GM18498 (cell line): ENCODE measurements around the gene DPP6.

Source experiments
- ATAC-seq: cut with Tn5 transposase; IDR thresholded peaks from one replicate; pipeline ENCODE4 v1.9.1; 2021; ENCODE audit warnings: mild to moderate bottlenecking, moderate library complexity; ENCODE audit not compliant: unreplicated experiment

The DPP6 gene

GRCh38 chr7:154684666-154685563 is 632.7 kb downstream of the DPP6 start:
- no peak for ATAC-seq

GRCh38 chr7:154685564-154685901 is 633.3 kb downstream of the DPP6 start:
- ATAC-seq, result no peak

DNA sequence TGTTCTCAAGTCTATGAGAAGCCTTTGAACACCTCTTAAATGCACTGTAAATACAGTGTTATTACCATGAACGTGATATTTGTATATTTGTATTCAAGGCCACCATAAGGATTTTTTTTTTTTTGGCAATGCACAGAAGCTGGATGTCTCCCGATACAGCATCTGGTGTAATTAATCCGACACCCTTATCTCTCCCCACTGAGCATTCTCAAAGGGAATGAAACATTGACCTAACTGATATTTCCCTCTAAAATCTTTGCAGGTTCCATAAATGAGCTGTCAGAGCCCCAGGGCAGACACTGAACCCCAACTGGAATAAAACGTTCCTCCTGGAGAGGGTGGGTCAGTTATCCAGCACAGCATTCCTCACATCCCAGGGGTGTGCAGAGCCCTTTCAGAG is 634.1 kb downstream of the DPP6 start:
- ATAC-seq, result no peak

GRCh38 chr7:154688952-154689351 is 636.8 kb downstream of the DPP6 start:
- ATAC-seq, result no peak

DNA sequence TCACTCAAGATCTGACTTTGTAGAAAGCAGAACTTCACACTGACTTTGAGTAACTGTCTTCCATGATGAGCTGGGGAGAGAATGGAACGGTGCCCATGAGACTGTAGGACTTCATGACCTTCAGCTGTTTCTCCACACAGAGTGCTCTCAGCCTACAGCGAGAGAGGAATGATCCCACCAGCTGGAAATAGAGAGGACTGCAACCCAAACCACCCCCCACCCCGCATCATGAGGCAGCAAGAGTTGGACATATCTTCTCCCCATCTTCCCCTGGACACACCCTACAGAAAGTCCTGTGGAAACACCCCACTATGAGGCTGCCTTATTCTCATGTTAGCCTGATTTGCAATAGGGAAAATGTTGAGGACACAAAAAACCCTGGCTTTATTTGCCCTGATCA is 638.2 kb downstream of the DPP6 start:
- ATAC-seq, result no peak

GRCh38 chr7:154693661-154694060 is 641.5 kb downstream of the DPP6 start:
- no peak for ATAC-seq

GRCh38 chr7:154695836-154696235 is 643.6 kb downstream of the DPP6 start:
- no peak for ATAC-seq

DNA sequence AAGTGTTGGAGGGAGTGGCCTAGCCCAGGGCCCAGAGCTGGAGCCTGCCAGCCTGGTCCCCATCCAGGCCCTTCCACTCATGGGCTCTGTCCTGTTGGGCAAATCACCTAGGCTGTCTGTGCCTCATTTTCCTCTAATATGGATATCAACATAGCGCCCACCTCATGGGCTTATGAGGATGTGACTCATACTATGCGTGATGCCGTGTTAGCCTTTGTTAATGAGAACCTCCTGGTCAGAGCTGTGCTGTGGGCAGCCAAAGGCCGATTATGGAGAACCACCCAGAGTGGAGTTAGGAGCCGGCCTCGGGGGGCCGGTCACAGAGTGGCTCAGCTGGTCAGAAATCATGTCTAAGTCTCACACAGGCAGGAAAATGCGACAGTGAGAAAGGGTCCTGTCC is 644.4 kb downstream of the DPP6 start:
- no peak for ATAC-seq

- no peak for ATAC-seq
Measured at GRCh38 chr7:154698726-154699291, 646.6 kb downstream of the DPP6 start.

DNA sequence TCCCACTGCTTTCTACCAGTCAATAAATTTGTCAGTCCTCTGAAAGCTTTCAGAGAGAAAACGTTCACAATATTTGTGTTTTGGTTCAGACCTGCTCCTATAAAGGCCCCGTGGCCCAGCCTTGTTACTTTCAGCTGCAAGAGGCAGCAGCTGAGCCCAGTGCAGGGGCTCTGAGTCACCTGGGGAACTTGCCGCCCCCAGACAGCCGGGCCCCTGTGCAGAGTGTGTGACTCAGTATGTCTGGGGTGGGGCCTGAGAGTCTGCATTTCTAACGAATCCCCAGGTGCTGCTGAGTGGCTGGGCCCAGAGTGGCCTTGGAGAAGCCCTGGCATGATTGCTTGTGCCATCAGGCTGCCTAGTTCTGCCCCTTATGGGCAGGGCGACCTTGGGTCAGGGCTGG is 647.2 kb downstream of the DPP6 start:
- ATAC-seq, result no peak

GRCh38 chr7:154709840-154710520 is 657.8 kb downstream of the DPP6 start:
- ATAC-seq, result no peak

- ATAC-seq, result no peak
Measured at GRCh38 chr7:154720016-154720415, 667.8 kb downstream of the DPP6 start.

DNA sequence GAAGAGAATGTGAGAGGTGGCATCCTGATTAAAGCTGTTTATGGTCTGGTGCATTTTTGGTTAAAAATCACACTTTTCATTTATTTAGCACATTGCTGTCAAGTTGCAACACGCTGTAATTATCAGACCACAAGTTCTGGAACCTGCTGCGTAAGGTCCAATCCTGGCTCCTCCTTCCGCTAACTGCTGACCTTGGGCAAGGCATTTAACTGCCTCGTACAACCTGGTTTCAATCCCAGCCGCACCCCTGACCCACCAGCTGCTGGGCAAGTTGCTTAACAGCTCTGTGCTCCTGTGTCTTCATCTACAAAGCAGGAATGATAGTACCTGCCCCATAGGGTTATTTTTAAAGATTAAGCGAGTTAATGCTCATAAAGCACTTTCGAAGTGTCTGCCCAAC is 668.9 kb downstream of the DPP6 start:
- ATAC-seq, result no peak

GRCh38 chr7:154726368-154726767 is 674.2 kb downstream of the DPP6 start:
- ATAC-seq, result no peak

DNA sequence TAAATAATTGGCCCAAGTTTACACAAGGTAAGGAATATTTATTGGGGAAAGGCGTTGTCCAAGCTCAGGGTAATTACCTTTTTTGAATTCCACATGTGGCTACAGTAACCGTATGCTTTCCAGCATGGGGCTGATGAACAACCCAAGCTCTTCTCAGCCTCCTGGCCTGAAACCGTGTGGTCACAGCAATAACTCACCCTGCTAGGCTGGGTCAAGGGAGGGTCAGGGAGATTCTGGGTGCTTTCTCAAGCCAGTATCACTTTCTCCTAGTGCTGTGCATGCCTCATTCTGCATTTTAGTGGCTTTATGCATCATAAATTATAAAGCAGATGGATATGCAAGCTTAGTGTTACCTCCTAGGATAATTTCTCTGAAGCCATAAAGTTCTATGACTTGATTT is 676.9 kb downstream of the DPP6 start:
- ATAC-seq, result no peak

DNA sequence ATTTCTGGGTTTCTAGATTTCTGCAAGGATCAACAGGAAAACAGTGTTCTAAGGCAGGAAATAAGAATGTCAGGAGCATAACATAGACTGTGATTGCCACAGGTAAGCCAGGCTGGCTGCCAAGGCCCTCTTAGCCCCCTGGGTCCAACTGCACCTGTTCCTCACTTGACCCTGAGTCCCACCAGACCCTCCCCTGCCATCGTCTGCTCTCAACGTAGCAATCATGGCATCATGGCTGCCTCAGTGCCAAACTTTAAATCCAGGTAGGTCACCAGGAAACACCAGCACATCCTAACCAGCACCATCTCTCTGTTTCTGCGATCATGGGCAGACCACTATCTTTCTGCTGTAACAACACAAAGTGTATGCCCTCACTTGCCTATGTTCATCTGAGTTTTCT is 683.6 kb downstream of the DPP6 start:
- ATAC-seq, result no peak

DNA sequence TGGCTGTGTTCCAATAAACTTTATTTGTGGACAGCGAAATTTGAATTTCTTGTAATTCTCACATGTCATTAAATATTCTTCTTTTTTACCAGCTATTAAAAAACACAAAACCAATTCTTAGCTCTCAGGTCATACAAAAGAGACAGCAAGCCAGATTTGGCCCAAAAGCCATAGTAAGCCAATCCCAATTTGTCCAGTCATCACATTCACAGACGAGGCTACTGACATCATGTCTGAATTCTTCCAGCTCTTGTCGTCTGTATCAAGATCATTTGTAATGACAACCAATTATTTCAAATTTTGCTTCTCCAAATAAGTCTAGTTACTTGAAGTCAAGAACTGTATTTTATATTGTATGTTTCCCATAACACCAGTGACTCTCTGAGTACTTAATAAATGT is 684.2 kb downstream of the DPP6 start:
- ATAC-seq, result no peak

GRCh38 chr7:154738216-154738615 is 686.0 kb downstream of the DPP6 start:
- no peak for ATAC-seq

- no peak for ATAC-seq
Measured at GRCh38 chr7:154741131-154741530, 688.9 kb downstream of the DPP6 start.

- ATAC-seq, result no peak
Measured at GRCh38 chr7:154743206-154743605, 691.0 kb downstream of the DPP6 start.

DNA sequence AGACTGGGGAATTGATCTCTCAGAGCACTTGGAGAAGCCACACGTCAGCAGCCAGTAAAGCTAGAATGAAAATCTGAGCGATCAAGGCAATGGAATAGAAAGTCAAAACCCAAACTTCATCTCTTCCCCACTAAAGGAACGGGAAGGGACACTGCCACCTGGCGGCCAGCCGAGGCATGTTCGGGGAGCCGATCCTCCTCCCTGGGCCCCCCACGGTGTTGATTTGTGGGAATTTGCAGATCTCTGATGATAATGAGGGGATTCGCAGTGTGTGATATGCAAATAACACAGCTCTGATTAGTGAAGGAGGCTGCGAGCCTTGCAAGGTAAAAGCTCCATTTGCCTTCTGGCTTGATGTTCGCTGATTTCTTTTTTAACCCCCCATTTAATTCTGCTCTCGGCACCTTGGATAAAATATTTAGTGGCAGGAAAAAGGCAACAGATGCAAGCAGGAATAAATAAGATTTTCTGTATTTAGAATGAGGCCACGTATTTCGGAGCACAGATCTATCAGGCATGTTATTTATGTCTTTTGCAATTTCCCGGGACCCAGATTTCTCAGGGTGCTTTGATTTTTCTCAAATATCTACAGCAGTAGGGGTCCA is 692.2 kb downstream of the DPP6 start:
- ATAC-seq, result no peak

DNA sequence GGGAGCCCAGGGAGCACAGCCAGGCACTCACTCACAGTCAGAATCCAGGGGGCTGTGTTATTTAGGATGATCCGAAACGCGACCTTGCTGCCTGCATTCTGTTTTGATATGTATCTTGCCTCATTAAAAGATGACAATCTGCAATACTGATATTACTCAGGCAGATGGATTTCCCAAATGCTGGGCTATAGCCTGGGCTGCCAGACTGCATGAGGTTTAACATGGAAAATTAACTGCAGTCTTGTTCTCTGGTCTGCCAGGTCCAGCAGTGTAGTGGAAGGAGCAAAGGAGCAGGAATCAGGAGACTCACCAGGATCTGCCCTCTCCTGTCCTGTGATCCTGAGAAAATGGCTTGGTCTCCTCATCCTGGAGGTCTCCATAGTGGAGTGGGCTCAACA is 692.7 kb downstream of the DPP6 start:
- no peak for ATAC-seq
